NCI-H226 (cell line): ENCODE results near the gene EPB41L2.
"Not testable (repeated sequence)": the region's sequence is repeated elsewhere in the genome, so short reads cannot be mapped to it uniquely, and the experiment has no call there.

Experiments
- DNase-seq: peaks from one replicate; pipeline ENCODE4 v3.0.0-alpha.2; 2015

The EPB41L2 gene

GRCh38 chr6:130971504-130971903, 91.5 kb downstream of the EPB41L2 start:
- no peak for DNase-seq

DNA sequence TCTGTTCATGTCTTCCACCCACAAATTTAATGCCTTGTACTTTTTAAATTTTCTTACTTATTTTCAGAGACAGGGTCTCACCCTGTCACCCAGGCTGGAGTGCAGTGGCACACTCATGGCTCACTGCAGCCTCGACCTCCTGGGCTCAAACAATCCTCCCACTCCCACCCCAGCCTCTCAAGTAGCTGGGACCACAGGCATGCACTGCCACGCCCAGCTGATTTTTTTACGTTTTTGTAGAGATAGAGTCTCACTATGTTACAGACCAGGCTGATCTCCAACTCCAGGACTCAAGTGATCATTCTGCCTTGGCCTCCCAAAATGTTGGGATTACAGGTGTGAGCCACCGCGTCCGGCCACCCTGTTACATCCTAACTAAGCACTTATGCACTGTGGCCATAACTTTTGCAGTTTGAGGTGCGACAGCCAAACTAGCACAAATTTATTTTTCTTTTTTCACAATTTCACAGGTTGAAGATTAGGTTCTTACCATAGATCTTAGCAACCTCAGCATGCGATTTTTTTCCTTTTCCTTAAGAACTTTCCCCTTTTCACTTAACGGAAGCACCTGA, 92.1 kb downstream of the EPB41L2 start:
- DNase-seq = peak; percentile 23

- no peak for DNase-seq
Measured at GRCh38 chr6:130969791-130970491, 93.1 kb downstream of the EPB41L2 start.

GRCh38 chr6:130969166-130969565, 93.9 kb downstream of the EPB41L2 start:
- no peak for DNase-seq

DNA sequence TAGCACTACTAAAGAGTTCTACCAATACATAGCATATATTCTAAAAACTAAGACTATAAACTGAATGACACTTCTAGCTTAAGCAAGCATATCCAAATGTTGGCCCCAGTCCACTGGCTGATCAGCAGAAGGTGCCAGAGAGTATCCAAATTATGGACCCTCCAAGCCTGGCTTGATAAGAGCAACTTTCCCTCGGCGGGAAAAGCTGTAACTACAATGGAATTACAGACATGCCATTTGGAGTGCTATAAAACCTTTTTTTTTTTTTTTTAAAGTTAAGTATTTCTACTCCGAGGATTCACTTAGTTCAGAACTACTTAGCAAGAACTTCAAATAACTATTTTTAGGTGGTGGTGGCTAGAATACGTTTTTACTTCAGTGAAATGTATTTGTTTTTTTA, 94.6 kb downstream of the EPB41L2 start:
- DNase-seq = no peak

- no peak for DNase-seq
Measured at GRCh38 chr6:130967502-130968445, 95.3 kb downstream of the EPB41L2 start.

DNA sequence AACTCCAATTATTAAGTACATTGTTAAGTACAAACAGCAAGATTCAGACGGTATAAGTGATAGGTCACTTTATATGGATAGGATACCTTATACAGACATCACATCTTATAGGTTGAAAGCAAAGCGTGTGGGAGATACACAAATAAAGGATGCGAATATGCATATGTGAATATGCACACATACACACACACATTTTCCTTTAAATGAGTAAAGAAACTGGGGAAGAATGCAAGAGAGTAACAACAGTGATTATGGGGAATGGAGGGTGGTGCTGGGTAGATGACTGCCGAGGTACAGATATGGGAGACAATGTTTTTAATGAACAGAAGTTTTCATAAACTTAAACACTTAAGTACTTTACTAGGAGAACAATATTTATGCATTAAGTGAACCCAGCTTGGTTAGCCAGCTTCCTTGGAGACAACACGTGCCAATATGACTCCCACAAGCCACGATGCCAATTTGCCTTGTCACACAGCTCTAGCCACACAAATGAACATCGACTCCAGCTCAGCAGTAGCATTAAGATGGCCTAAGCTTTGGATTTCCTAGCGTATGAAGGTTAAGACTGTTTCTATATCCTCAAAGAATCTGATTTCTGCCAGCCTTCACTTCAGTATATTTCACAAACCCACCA, 96.6 kb downstream of the EPB41L2 start:
- DNase-seq = no peak

GRCh38 chr6:130965656-130966055, 97.4 kb downstream of the EPB41L2 start:
- DNase-seq = peak; percentile 37

DNA sequence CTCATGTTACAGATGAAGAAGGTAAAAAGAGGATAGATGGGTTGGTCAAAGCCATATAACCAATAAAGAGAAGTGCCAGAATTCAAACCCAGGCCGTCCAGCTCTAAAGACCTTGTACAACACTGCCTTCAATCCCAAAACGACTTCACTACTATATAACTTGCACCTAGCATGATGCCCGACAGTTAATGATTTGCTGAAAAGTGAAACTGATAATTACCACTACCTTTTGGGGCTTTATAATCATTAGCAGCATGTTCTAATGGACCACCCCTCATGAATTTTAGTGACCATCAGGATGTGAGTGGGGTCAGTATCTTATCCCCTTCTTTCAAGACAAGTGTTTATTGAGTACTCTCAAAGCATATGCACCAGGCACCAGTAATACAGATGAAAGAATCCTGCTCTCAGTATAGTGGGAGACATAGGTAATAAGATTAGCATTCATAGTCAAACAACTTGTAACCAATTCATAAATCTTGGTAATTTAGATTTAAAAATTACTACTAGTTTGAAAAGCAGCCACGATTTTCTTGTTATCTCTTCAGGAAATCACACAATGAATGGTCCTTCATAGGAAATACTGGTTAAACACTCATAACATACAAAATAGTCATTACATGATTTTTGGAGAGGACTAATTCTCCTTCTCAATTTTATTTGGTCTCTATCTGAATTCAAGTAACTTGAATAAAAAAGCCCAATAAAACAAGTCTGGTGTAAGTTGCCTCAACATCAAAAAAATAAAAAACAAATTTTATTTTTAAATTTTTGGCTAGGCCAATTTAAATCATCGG, 98.0 kb downstream of the EPB41L2 start:
- DNase-seq = no peak

DNA sequence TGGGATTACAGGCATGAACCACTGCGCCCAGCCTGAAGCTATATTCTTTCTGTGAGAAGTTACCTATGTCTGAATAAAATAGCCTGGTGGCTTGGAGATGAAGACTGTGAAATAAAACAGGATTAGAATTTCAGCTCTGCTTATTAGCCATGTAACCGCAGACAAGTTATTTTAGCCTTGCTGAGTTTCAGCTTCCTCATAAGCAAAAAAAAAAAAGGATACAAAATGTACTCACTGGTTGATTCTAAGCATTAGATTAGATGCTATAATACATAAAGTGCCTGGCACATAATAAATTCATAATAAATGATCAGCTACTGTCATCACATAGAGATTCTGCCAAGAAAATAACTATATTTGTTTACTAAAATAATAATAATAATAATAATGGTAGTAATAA, 98.8 kb downstream of the EPB41L2 start:
- no peak for DNase-seq

DNA sequence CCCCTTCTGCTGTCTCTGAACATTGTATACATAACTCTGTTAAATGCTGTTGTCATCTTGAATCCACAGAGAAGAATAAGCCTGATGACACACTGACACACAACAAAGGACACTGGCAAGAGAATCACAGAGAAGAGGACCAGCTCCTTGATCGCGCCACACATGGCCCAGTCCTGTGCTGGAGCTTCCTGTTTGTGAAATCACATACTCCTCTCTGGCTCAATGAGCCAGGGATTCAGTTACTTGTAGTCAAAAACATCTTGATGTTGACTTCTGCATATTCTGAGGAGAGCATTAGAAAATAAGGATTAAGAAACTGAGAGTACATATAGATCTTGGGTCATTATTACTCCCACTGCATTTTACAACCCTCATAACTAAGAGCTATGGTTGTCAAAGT, 100.1 kb downstream of the EPB41L2 start:
- DNase-seq = no peak

- DNase-seq = no peak
Measured at GRCh38 chr6:130961148-130961547, 101.9 kb downstream of the EPB41L2 start.

- no peak for DNase-seq
Measured at GRCh38 chr6:130959951-130960350, 103.1 kb downstream of the EPB41L2 start.

- no peak for DNase-seq
Measured at GRCh38 chr6:130958468-130958867, 104.6 kb downstream of the EPB41L2 start.

DNA sequence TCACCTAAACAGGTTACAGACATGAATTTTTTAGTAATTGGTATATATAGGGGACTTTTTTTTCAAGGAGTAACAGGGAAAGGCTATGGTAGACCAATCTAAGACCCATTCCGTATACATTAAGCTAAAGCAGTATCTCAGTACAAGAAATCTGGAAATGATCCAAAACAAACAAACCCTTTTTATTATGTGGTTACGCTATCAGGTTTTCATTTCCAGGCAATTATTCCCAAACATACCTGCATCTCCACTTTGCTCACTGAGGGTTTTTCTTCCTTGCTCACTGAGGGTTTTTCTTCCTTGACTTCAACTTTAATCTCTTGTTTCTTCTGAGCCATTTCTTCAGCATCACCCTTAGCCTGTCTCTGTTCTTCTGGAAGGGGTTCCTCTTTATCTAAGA, 107.3 kb downstream of the EPB41L2 start:
- no peak for DNase-seq

DNA sequence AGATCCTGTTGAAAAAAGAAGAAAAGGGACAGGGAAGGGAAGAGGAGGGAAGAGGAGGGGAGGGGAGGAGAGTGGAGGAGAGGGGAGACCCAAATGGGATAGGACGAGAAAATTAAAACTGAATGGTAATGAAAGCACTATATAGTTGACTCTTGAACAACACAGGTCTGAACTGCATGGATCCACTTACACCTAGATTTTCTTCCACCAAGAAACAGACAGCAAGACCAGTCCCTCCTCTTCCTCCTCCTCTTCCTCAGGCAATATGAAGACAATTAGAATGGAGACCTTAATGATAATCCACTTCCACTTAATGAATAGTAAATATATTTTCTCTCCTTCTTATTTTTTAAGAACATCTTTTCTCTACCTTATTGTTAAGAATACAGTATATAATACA, 113.5 kb downstream of the EPB41L2 start:
- DNase-seq = no peak

- no peak for DNase-seq
Measured at GRCh38 chr6:130947464-130947863, 115.6 kb downstream of the EPB41L2 start.

GRCh38 chr6:130946076-130946475, 117.0 kb downstream of the EPB41L2 start:
- DNase-seq = no peak

- peak; percentile 9 for DNase-seq
Measured at GRCh38 chr6:130945401-130945919, 117.6 kb downstream of the EPB41L2 start.

- no peak for DNase-seq
Measured at GRCh38 chr6:130944486-130944885, 118.6 kb downstream of the EPB41L2 start.

- DNase-seq = no peak
Measured at GRCh38 chr6:130943738-130944137, 119.3 kb downstream of the EPB41L2 start.

- DNase-seq = not testable (repeated sequence)
Measured at GRCh38 chr6:130942752-130943151, 120.3 kb downstream of the EPB41L2 start.
